AG04449 (cell line): Measurements from ENCODE around the gene SHANK3.
"Not testable (repeated sequence)": the region's sequence is repeated elsewhere in the genome, so short reads cannot be mapped to it uniquely, and the experiment has no call there.

Source experiments
- CTCF ChIA-PET: fragments of 350-600 bp; formaldehyde crosslinking; extraction: SDS; loops from one replicate; lab custom pipeline; 2021; ENCODE audit warnings: antibody characterized with exemption; lab: Yijun Ruan, JAX
- POLR2A ChIA-PET: fragments of 400-600, 350-600 bp; formaldehyde crosslinking; extraction: SDS; loops from one replicate; lab custom pipeline; 2020; ENCODE audit warnings: antibody characterized with exemption, inconsistent platforms; lab: Yijun Ruan, JAX
- DNase-seq: peaks from one replicate; pipeline ENCODE4 v3.0.0-alpha.2; 2010; ENCODE audit warnings: low read depth, low spot score
- H3K4me3 ChIP-seq: 2 replicates; pipeline ENCODE4 v1.5.1; 2011; ENCODE audit warnings: low read depth, mild to moderate bottlenecking, control low read depth, low read length
- CTCF ChIP-seq: IDR thresholded peaks from one replicate; pipeline ENCODE4 v1.5.1; 2011; ENCODE audit warnings: mild to moderate bottlenecking, moderate library complexity, low read length, control low read depth, inconsistent platforms; ENCODE audit not compliant: insufficient read depth; ENCODE audit errors: missing control alignments

Gene SHANK3

GRCh38 chr22:50633771-50634170 is 38.9 kb upstream of the SHANK3 start:
- no peak for DNase-seq
- POLR2A ChIA-PET: no interaction called here
- TF ChIP-seq CTCF: no peak
- H3K4me3 ChIP-seq: no peak overlapping the region
- CTCF ChIA-PET: interaction anchor here (1.0 to 2.2 kb wide), 4 partner anchors 8 to 62 kb away, joined by 3 to 10 read pairs (median 5); no protein-coding TSS in a partner anchor

GRCh38 chr22:50635591-50635990 is 37.0 kb upstream of the SHANK3 start:
- no peak overlapping the region for H3K4me3 ChIP-seq
- no peak for TF ChIP-seq CTCF
- no peak for DNase-seq
- ChIA-PET CTCF (no interaction called here), POLR2A (no interaction called here)

- POLR2A ChIA-PET, H3K4me3 ChIP-seq, DNase-seq: not testable (repeated sequence)
- CTCF ChIA-PET: interaction anchor here (1.4 to 3.1 kb wide), 4 partner anchors 10 to 52 kb away, joined by 10 to 24 read pairs (median 12); partner anchors contain the start of gene ARSA
Measured at GRCh38 chr22:50640296-50640695, 32.3 kb upstream of the SHANK3 start.

- ChIA-PET POLR2A (no interaction called here), CTCF (interaction anchor here (1.3 to 3.1 kb wide), 9 partner anchors 7 to 143 kb away, joined by 3 to 24 read pairs (median 10); partner anchors contain the start of gene ARSA)
- H3K4me3 ChIP-seq: no peak overlapping the region
- DNase-seq: no peak
- TF ChIP-seq CTCF: no peak
Measured at GRCh38 chr22:50640857-50641647, 31.6 kb upstream of the SHANK3 start.

- no peak overlapping the region for H3K4me3 ChIP-seq
- ChIA-PET CTCF (interaction anchor here (1.2 to 3.1 kb wide), 11 partner anchors 8 to 144 kb away, joined by 3 to 24 read pairs (median 10); partner anchors contain the start of gene ARSA), POLR2A (no interaction called here)
- no peak for DNase-seq
- peak; percentile 11 for TF ChIP-seq CTCF
Measured at GRCh38 chr22:50641696-50642607, 30.7 kb upstream of the SHANK3 start.

GRCh38 chr22:50643021-50643820 is 29.4 kb upstream of the SHANK3 start:
- POLR2A ChIA-PET, DNase-seq, H3K4me3 ChIP-seq: not testable (repeated sequence)
- CTCF ChIA-PET: interaction anchor here (1.3 to 2.1 kb wide), 2 partner anchors 10 to 56 kb away, joined by 5 to 10 read pairs; no protein-coding TSS in a partner anchor

GRCh38 chr22:50643821-50644101 is 28.9 kb upstream of the SHANK3 start:
- H3K4me3 ChIP-seq, DNase-seq, POLR2A ChIA-PET: not testable (repeated sequence)
- CTCF ChIA-PET: interaction anchor here (1.1 kb wide), 1 partner anchor 89 kb away, joined by 3 read pairs; no protein-coding TSS in a partner anchor
